HepG2 (cell line): ENCODE results near the gene ATRN. TPM values are rescaled to one million over a fixed set of nuclear protein-coding genes. Genes with fewer than 3 reads are reported as not detected.

Experiments
- ATF4 ChIP-seq, 2 experiments: fragments of 450-650 bp in 1 of 2; sonication (generic) in 1 of 2; formaldehyde crosslinking; IDR thresholded peaks; 2 replicates each; pipeline versions ENCODE4 v1.5.0 to v1.8.0; 2020 to 2022; ENCODE audit warnings: mild to moderate bottlenecking in 1 of 2, missing genetic modification reagents in 1 of 2
- CEBPB ChIP-seq: IDR thresholded peaks from 2 replicates; pipeline ENCODE4 v1.6.1; 2011; ENCODE audit warnings: low read depth, low read length, improper control_type of control experiment, borderline replicate concordance
- FOXO1 ChIP-seq: sonication (generic); formaldehyde crosslinking; IDR thresholded peaks from 2 replicates; pipeline ENCODE4 v1.4.0; 2020; ENCODE audit warnings: missing genetic modification reagents
- KLF16 ChIP-seq, 2 experiments: sonication (generic) in 1 of 2; formaldehyde crosslinking in 1 of 2; IDR thresholded peaks; 2 replicates each; pipeline versions ENCODE4 v1.6.1 to v1.8.0; 2016 to 2023; ENCODE audit warnings: missing genetic modification reagents in 2 of 2, missing compliant biosample characterization in 1 of 2
- MED8 ChIP-seq: sonication (generic); formaldehyde crosslinking; IDR thresholded peaks from 2 replicates; pipeline ENCODE4 v1.8.1; 2023; ENCODE audit warnings: mild to moderate bottlenecking, missing genetic modification reagents; ENCODE audit not compliant: insufficient replicate concordance
- MZF1 ChIP-seq: sonication (generic); formaldehyde crosslinking; IDR thresholded peaks from 2 replicates; pipeline ENCODE4 v1.8.1; 2023; ENCODE audit warnings: mild to moderate bottlenecking, missing genetic modification reagents, borderline replicate concordance
- PATZ1 ChIP-seq: sonication (generic); formaldehyde crosslinking; IDR thresholded peaks from 2 replicates; pipeline ENCODE4 v1.4.0; 2020; ENCODE audit warnings: missing genetic modification reagents
- PHB2 ChIP-seq: fragments of 450-650 bp; IDR thresholded peaks from 2 replicates; pipeline ENCODE4 v1.6.1; 2018; ENCODE audit not compliant: partially characterized antibody
- PHF21A ChIP-seq: sonication (generic); formaldehyde crosslinking; IDR thresholded peaks from 2 replicates; pipeline ENCODE4 v1.5.0; 2020; ENCODE audit warnings: mild to moderate bottlenecking, missing genetic modification reagents
- SALL1 ChIP-seq: sonication (generic); formaldehyde crosslinking; IDR thresholded peaks from 2 replicates; pipeline ENCODE4 v1.8.0; 2022; ENCODE audit warnings: mild to moderate bottlenecking, missing genetic modification reagents
- SNRNP70 ChIP-seq: fragments of 200-400 bp; formaldehyde crosslinking; IDR thresholded peaks from 2 replicates; pipeline ENCODE4 v1.6.1; 2017; ENCODE audit warnings: mild to moderate bottlenecking, low read depth, low read length, moderate library complexity
- SP5 ChIP-seq: IDR thresholded peaks from 2 replicates; pipeline ENCODE4 v1.6.1; 2016; ENCODE audit warnings: low read depth, borderline replicate concordance
- TRAFD1 ChIP-seq: sonication (generic); formaldehyde crosslinking; IDR thresholded peaks from 2 replicates; pipeline ENCODE4 v1.5.1; 2020; ENCODE audit warnings: missing genetic modification reagents, mild to moderate bottlenecking, borderline replicate concordance
- ZNF251 ChIP-seq: sonication (generic); formaldehyde crosslinking; IDR thresholded peaks from 2 replicates; pipeline ENCODE4 v1.9.0; 2021; ENCODE audit warnings: mild to moderate bottlenecking, missing genetic modification reagents
- ZNF354B ChIP-seq: sonication (generic); formaldehyde crosslinking; IDR thresholded peaks from 2 replicates; pipeline ENCODE4 v1.8.0; 2022; ENCODE audit warnings: mild to moderate bottlenecking, missing genetic modification reagents
- ZNF430 ChIP-seq: sonication (generic); formaldehyde crosslinking; IDR thresholded peaks from 2 replicates; pipeline ENCODE4 v1.9.0; 2021; ENCODE audit warnings: mild to moderate bottlenecking, missing genetic modification reagents
- ZNF558 ChIP-seq: sonication (generic); formaldehyde crosslinking; IDR thresholded peaks from 2 replicates; pipeline ENCODE4 v1.9.0; 2022; ENCODE audit warnings: mild to moderate bottlenecking, missing genetic modification reagents, borderline replicate concordance
- ZNF615 ChIP-seq: sonication (generic); formaldehyde crosslinking; IDR thresholded peaks from 2 replicates; pipeline ENCODE4 v1.5.0; 2020; ENCODE audit warnings: mild to moderate bottlenecking, missing genetic modification reagents, borderline replicate concordance
- ZNF691 ChIP-seq: sonication (generic); formaldehyde crosslinking; IDR thresholded peaks from 2 replicates; pipeline ENCODE4 v1.4.0; 2020; ENCODE audit warnings: missing genetic modification reagents, low read depth, mild to moderate bottlenecking, borderline replicate concordance
- ZSCAN20 ChIP-seq: sonication (generic); formaldehyde crosslinking; IDR thresholded peaks from 2 replicates; pipeline ENCODE4 v1.4.0; 2020; ENCODE audit warnings: missing genetic modification reagents, mild to moderate bottlenecking, borderline replicate concordance
- polyA plus RNA-seq, 8 experiments: library from polyadenylated mRNA; depleted of rRNA in 3 of 8; stranded (reverse) in 7 of 8; unstranded in 1 of 8; fragments of >200 nt; fragmentation: Illumina TruSeq in 4 of 8; extraction: Trizol in 4 of 8; gene quantifications; 2 replicates each; pipeline versions ENCODE4 v1.2.1 to v1.2.3, GENCODE V29; 2011 to 2016; ENCODE audit warnings: low read depth in 4 of 8, missing spikeins in 1 of 8, mixed read lengths in 1 of 8; ENCODE audit not compliant: insufficient read depth in 1 of 8
- total RNA-seq, 5 experiments: library from RNA; depleted of rRNA; stranded (reverse); fragments of >200 nt; fragmentation: Illumina TruSeq; extraction: Trizol; gene quantifications; 2 replicates each; pipeline ENCODE4 v1.2.3, GENCODE V29; 2016; ENCODE audit warnings: low read depth in 1 of 5
- TF ChIP-seq, protein P1 (sequence below): sonication (generic); formaldehyde crosslinking; IDR thresholded peaks from 2 replicates; pipeline ENCODE4 v1.5.0; 2020; ENCODE audit warnings: missing genetic modification reagents, mild to moderate bottlenecking, borderline replicate concordance

ATRN gene
- total and polyA plus RNA-seq, 2 of the 13 experiments (the other 11 are each of a cell fraction or from before 2014, with no cell fraction given) = 44.2 to 81.1 TPM

GRCh38 chr20:3483309-3483708 is 12.5 kb downstream of the ATRN start (continued):
- TF ChIP-seq PHF21A (CRISPR knock-in tag) = peak; percentile 51; the same call in 1 of the 2 replicates
- no peak for TF ChIP-seq MED8 (CRISPR knock-in tag)
- no peak for TF ChIP-seq ZNF691 (CRISPR knock-in tag)
- peak; percentile 81 for TF ChIP-seq SALL1 (CRISPR knock-in tag)
- TF ChIP-seq, protein P1, sequence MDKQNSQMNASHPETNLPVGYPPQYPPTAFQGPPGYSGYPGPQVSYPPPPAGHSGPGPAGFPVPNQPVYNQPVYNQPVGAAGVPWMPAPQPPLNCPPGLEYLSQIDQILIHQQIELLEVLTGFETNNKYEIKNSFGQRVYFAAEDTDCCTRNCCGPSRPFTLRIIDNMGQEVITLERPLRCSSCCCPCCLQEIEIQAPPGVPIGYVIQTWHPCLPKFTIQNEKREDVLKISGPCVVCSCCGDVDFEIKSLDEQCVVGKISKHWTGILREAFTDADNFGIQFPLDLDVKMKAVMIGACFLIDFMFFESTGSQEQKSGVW = no peak
- TF ChIP-seq ZNF430 = no peak
- no peak; the same call in 1 of the 2 replicates for TF ChIP-seq PATZ1
- peak; percentile 53; the same call in 1 of the 2 replicates for TF ChIP-seq SP5 (CRISPR knock-in tag)
- peak; percentile 46; the same call in 1 of the 2 replicates for TF ChIP-seq FOXO1 (CRISPR knock-in tag)
- TF ChIP-seq ZSCAN20 (CRISPR knock-in tag) = no peak
- no peak for TF ChIP-seq ZNF615 (CRISPR knock-in tag)
- TF ChIP-seq PHB2 = no peak
- no peak for TF ChIP-seq SNRNP70
- no peak for TF ChIP-seq MZF1
- 0 out of 4 replicates have a peak, but pooled peaks of 1 of the 2 experiments have one; percentile 19 for TF ChIP-seq KLF16 (CRISPR knock-in tag; IDR thresholded peaks at IDR 0.05)
- no peak for TF ChIP-seq TRAFD1
- peak in 1 of 2 experiments; percentile 87; a peak in 2 of 4 replicates for TF ChIP-seq ATF4 (CRISPR knock-in tag; IDR thresholded peaks at IDR 0.05)
- TF ChIP-seq ZNF354B (CRISPR knock-in tag) = no peak
- peak; percentile 66; the same call in 1 of the 2 replicates for TF ChIP-seq CEBPB
- TF ChIP-seq ZNF558 (CRISPR knock-in tag) = no peak
- no peak for TF ChIP-seq ZNF251 (CRISPR knock-in tag)
